Measurements from ENCODE around the gene PDE2A. TPM values are rescaled to one million over a fixed set of nuclear protein-coding genes. Genes with fewer than 3 reads are reported as not detected.

Gene PDE2A
- total and polyA plus RNA-seq, 9 donors: 8.3 to 44.0 (median 12.8) TPM

DNA sequence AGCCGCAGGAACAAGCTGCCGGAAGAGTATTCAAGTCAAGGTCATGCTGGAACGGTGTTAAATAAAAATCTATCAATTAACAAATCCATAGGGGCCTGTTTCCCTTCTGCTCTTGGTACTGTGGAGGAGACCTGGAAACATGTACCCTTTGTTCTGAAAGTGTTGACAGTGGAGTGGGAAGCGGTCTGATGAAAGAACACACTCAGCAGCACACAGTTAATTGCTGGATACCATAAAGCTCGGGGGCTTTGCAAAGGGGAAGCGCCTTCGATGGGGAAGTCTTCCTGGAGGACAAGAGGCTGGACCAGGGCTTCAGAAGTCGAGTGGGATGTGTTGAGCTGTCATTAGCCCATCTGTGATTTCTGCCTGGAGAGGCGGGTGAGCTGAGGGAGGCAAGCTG, 127.4 kb downstream of the PDE2A start:
- no peak for DNase-seq
- H3K4me3 ChIP-seq: no peak overlapping the region
- H3K27me3 ChIP-seq: no peaks in the 10 kb centered on the region
- 50 to 55% (median 52%) methylated on average over 9 of the region's 9 CpGs for WGBS, 3 donors
- H3K9me3 ChIP-seq: no peaks in the 10 kb centered on the region
- TF ChIP-seq POLR2A (IDR thresholded peaks at IDR 0.05) (no peak), EP300 (IDR thresholded peaks at IDR 0.05) (no peak)
- TF ChIP-seq, protein P1, sequence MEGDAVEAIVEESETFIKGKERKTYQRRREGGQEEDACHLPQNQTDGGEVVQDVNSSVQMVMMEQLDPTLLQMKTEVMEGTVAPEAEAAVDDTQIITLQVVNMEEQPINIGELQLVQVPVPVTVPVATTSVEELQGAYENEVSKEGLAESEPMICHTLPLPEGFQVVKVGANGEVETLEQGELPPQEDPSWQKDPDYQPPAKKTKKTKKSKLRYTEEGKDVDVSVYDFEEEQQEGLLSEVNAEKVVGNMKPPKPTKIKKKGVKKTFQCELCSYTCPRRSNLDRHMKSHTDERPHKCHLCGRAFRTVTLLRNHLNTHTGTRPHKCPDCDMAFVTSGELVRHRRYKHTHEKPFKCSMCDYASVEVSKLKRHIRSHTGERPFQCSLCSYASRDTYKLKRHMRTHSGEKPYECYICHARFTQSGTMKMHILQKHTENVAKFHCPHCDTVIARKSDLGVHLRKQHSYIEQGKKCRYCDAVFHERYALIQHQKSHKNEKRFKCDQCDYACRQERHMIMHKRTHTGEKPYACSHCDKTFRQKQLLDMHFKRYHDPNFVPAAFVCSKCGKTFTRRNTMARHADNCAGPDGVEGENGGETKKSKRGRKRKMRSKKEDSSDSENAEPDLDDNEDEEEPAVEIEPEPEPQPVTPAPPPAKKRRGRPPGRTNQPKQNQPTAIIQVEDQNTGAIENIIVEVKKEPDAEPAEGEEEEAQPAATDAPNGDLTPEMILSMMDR (IDR thresholded peaks at IDR 0.05): no peak
- intact Hi-C loops (cut with DNase I): no loop called here
- no peaks in the 10 kb centered on the region for H3K36me3 ChIP-seq
- no peak overlapping the region for H3K27ac ChIP-seq
- no peaks in the 10 kb centered on the region for H3K4me1 ChIP-seq (ENCODE audit: insufficient read depth)

DNA sequence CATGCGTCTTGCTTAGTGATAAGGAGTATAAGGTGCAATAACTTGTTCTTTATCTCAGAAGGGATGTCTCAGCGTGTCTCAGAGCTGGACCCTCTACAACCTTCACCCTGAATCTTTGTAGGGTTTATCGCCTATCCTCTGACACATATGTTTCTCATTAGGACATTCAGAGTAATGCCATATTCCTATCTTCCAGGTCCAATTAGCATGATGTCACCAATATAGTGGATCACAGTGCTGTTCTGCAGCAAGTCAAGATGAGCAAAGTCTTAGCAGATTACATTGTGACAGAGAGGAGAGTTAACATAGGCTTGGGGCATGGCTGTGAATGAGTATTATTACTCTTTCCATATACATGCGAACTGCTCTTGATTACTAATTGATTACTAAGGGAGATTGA, 129.6 kb downstream of the PDE2A start:
- no peak overlapping the region for H3K4me3 ChIP-seq
- DNase-seq: no peak
- intact Hi-C loops (cut with DNase I): no loop called here
- no peaks in the 10 kb centered on the region for H3K27me3 ChIP-seq
- H3K4me1 ChIP-seq (ENCODE audit: insufficient read depth): no peaks in the 10 kb centered on the region
- no peak for TF ChIP-seq EP300 (IDR thresholded peaks at IDR 0.05)
- no peak for TF ChIP-seq POLR2A (IDR thresholded peaks at IDR 0.05)
- TF ChIP-seq, protein P1 (IDR thresholded peaks at IDR 0.05): no peak
- H3K36me3 ChIP-seq: no peaks in the 10 kb centered on the region
- no peak overlapping the region for H3K27ac ChIP-seq
- 63 to 71% (median 70%) methylated on average over 4 of the region's 4 CpGs for WGBS, 3 donors
- H3K9me3 ChIP-seq: no peaks in the 10 kb centered on the region

DNA sequence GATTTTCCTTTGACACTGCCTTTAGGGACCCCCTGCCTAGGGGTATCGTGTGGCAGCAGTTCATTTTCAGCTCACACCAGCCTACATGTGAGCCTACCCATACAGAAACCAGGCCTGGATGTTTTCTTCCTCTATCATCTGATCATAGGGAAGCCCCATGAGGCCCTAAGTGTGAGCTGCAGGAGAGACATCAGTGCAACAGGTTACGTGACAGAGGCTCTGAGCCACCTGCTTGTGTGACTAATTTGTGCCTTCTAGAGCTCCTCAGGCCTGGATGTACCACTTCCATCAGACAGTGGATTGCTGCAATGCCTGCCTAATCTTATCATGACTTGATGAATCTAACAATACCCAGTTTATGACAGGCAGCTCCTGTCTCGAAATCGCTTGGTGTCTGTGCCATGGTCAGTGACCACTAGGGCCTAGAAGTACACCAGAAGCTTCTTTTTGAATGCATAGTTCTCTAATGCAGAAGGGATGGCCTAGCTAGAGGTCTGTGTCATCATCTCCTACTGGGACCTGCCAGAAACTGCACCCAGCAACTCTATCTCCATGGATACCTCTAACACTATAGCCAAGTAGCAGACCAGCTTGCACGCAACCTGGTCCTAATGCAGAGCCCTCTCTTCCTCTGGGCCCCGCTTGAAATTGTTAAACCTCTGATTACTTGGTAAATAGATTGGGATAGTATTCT, 130.2 kb downstream of the PDE2A start:
- TF ChIP-seq, protein P1 (IDR thresholded peaks at IDR 0.05): no peak
- TF ChIP-seq POLR2A (IDR thresholded peaks at IDR 0.05) (no peak), EP300 (IDR thresholded peaks at IDR 0.05) (no peak)
- no peaks in the 10 kb centered on the region for H3K27me3 ChIP-seq
- WGBS, 3 donors: 89 to 93% (median 90%) methylated on average over 6 of the region's 6 CpGs
- no peak for DNase-seq
- no peak overlapping the region for H3K27ac ChIP-seq
- no peaks in the 10 kb centered on the region for H3K4me1 ChIP-seq (ENCODE audit: insufficient read depth)
- intact Hi-C loops (cut with DNase I): no loop called here
- no peaks in the 10 kb centered on the region for H3K36me3 ChIP-seq
- H3K9me3 ChIP-seq: no peaks in the 10 kb centered on the region
- H3K4me3 ChIP-seq: no peak overlapping the region

DNA sequence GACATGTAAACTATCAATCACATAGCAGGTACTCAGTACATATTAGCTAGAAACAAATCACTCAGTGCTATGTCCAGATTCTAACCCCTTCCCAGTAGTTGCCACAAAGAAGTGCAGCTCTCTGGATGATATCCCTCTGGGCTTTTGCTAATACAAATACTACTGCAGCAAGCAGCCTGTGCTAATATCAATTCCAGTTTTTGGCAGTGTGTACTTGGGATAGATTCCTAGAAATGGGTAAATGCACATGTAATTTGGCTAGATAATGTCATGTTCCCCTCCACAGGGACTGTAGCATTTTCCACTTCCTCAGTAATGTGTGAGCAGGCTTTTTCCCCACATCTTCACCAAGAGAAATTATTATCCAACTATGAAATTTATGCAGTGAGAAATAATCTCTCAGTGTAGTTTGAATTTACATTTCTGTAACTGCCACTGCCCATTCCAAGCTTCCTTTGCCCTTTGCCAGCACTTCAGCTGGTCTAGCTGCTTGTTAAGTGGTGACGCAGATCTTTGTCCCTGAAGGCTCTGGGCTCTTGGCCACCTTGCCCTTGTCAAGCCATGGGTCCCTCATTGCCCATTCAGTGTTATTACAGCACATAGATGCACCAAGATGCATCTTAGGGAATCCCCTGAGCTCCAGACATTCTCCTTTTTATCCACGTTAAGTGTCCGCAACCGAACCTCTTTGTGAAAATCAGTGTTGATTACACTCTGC, 132.8 kb downstream of the PDE2A start:
- H3K36me3 ChIP-seq: no peaks in the 10 kb centered on the region
- H3K4me3 ChIP-seq: no peak overlapping the region
- no peaks in the 10 kb centered on the region for H3K9me3 ChIP-seq
- TF ChIP-seq, protein P1 (IDR thresholded peaks at IDR 0.05): no peak
- no peak for TF ChIP-seq POLR2A (IDR thresholded peaks at IDR 0.05)
- TF ChIP-seq EP300 (IDR thresholded peaks at IDR 0.05): no peak
- intact Hi-C loops (cut with DNase I): no loop called here
- WGBS, 3 donors: 79 to 89% (median 88%) methylated on average over 4 of the region's 4 CpGs
- no peak overlapping the region for H3K27ac ChIP-seq
- DNase-seq: no peak
- no peaks in the 10 kb centered on the region for H3K27me3 ChIP-seq
- H3K4me1 ChIP-seq (ENCODE audit: insufficient read depth): no peaks in the 10 kb centered on the region
